GM12878 (cell line): Measurements from ENCODE around the gene MTFR1L. TPM values are rescaled to one million over a fixed set of nuclear protein-coding genes. Genes with fewer than 3 reads are reported as not detected.

Source experiments
- ATAC-seq: fragments of 200-7000 bp; cut with Tn5 transposase; 3 replicates; pipeline ENCODE4 v1.9.1; 2020; ENCODE audit warnings: mild to moderate bottlenecking, moderate library complexity
- BruUV-seq: library from RNA; stranded (reverse); fragments of 400-500 nt; replicated peaks from 2 replicates; lab custom pipeline; 2021; lab: Mats Ljungman, UMichigan
- CTCF ChIA-PET: fragments of 300-600 bp; sonication (Branson Sonifier 250); formaldehyde crosslinking; extraction: SDS; loops from one replicate; lab custom pipeline; 2021; ENCODE audit warnings: inconsistent platforms; lab: Yijun Ruan, JAX
- POLR2A ChIA-PET: fragments of 350-600 bp; formaldehyde crosslinking; extraction: SDS; loops from one replicate; lab custom pipeline; 2021; ENCODE audit warnings: inconsistent platforms; lab: Charles Lee
- RAD21 ChIA-PET: fragments of 300-600 bp; sonication (Branson Sonifier 250); formaldehyde crosslinking; loops from one replicate; lab custom pipeline; 2023; ENCODE audit warnings: antibody characterized with exemption; ENCODE audit not compliant: unreplicated experiment; lab: Charles Lee
- SMC1A ChIA-PET: fragments of 300-600 bp; sonication (Branson Sonifier 250); formaldehyde crosslinking; loops from one replicate; lab custom pipeline; 2023; ENCODE audit not compliant: unreplicated experiment, uncharacterized antibody; lab: Charles Lee
- DNase-seq: peaks from one replicate; pipeline ENCODE4 v3.0.0-alpha.2; 2011; ENCODE audit warnings: low read depth, low spot score
- FAIRE-seq: peaks from 3 replicates; lab custom pipeline; 2011; peaks lifted over from hg19 to GRCh38; lab: Jason Lieb, UNC
- H2AFZ ChIP-seq: 2 replicates; pipeline ENCODE4 v1.6.0; 2011; ENCODE audit warnings: low read depth, low read length, control low read depth; ENCODE audit not compliant: control insufficient read depth
- H3K27ac ChIP-seq: 2 replicates; pipeline ENCODE4 v1.5.1; 2011; ENCODE audit warnings: control low read depth; ENCODE audit not compliant: control insufficient read depth, insufficient read depth
- H3K27me3 ChIP-seq, 2 experiments: replicated peaks in 1 of 2; 2 replicates each; pipeline versions ENCODE4 v1.6.0 to v1.6.1; 2011; ENCODE audit warnings: low read length in 1 of 2; ENCODE audit not compliant: control insufficient read depth in 2 of 2, insufficient read depth in 2 of 2
- H3K36me3 ChIP-seq, 2 experiments: 2 replicates each; pipeline ENCODE4 v1.5.1; 2011; ENCODE audit warnings: low read length in 1 of 2; ENCODE audit not compliant: control insufficient read depth in 2 of 2, insufficient read depth in 2 of 2
- H3K4me1 ChIP-seq: 2 replicates; pipeline ENCODE4 v1.6.1; 2011; ENCODE audit warnings: mild to moderate bottlenecking, low read length, moderate library complexity, mixed read lengths; ENCODE audit not compliant: control insufficient read depth, insufficient read depth
- H3K4me2 ChIP-seq: 2 replicates; pipeline ENCODE4 v1.6.0; 2011; ENCODE audit warnings: control low read depth; ENCODE audit not compliant: control insufficient read depth, insufficient read depth
- H3K4me3 ChIP-seq: fragments of 200-600 bp; sonication (generic); 2 replicates; pipeline ENCODE4 v1.5.1; 2016
- H3K79me2 ChIP-seq: 2 replicates; pipeline ENCODE4 v1.6.0; 2011; ENCODE audit warnings: low read length; ENCODE audit not compliant: control insufficient read depth, insufficient read depth
- H3K9ac ChIP-seq: 2 replicates; pipeline ENCODE4 v1.8.0; 2011; ENCODE audit warnings: low read length, control low read depth, mixed read lengths; ENCODE audit not compliant: control insufficient read depth, insufficient read depth
- H3K9me3 ChIP-seq: replicated peaks from 3 replicates; pipeline ENCODE4 v1.5.1; 2011; ENCODE audit warnings: mild to moderate bottlenecking, low read length; ENCODE audit not compliant: control insufficient read depth, insufficient read depth
- H4K20me1 ChIP-seq: 2 replicates; pipeline ENCODE4 v1.6.0; 2011; ENCODE audit not compliant: control insufficient read depth, insufficient read depth
- BCL11A ChIP-seq: IDR thresholded peaks from 2 replicates; pipeline ENCODE4 v1.6.1; 2011; ENCODE audit warnings: low read depth, low read length
- BCLAF1 ChIP-seq: fragments of 450-650 bp; IDR thresholded peaks from 2 replicates; pipeline ENCODE4 v1.6.1; 2017; ENCODE audit warnings: antibody characterized with exemption, mild to moderate bottlenecking, moderate library complexity
- CBX3 ChIP-seq: fragments of 200-600 bp; sonication (generic); IDR thresholded peaks from 2 replicates; pipeline ENCODE4 v1.6.1; 2016; ENCODE audit warnings: low read depth, borderline replicate concordance
- CBX5 ChIP-seq: sonication (generic); IDR thresholded peaks from 2 replicates; pipeline ENCODE4 v1.6.1; 2016; ENCODE audit warnings: low read depth, moderate library complexity, mild to moderate bottlenecking, inconsistent platforms
- CHD2 ChIP-seq: IDR thresholded peaks from 2 replicates; pipeline ENCODE4 v1.6.1; 2011; ENCODE audit warnings: low read depth, low read length, improper control_type of control experiment, borderline replicate concordance
- CHD4 ChIP-seq: fragments of 200-600 bp; sonication (generic); IDR thresholded peaks from 2 replicates; pipeline ENCODE4 v1.6.1; 2016; ENCODE audit warnings: mild to moderate bottlenecking
- HDAC6 ChIP-seq: fragments of 200-600 bp; sonication (generic); IDR thresholded peaks from one replicate; pipeline ENCODE4 v1.8.0; 2017; ENCODE audit warnings: antibody characterized with exemption; ENCODE audit not compliant: unreplicated experiment
- IKZF2 ChIP-seq, 2 experiments: fragments of 450-650 bp; IDR thresholded peaks; 2 replicates each; pipeline ENCODE4 v1.6.1; 2017; ENCODE audit warnings: mild to moderate bottlenecking in 2 of 2, moderate library complexity in 2 of 2
- KAT2A ChIP-seq: conservative IDR thresholded peaks from 2 replicates; pipeline ENCODE4 v1.6.1; 2011; ENCODE audit warnings: low read depth, low read length; ENCODE audit not compliant: control insufficient read depth
- KDM1A ChIP-seq: fragments of 200-600 bp; sonication (generic); IDR thresholded peaks from 2 replicates; pipeline ENCODE4 v1.6.1; 2016; ENCODE audit warnings: borderline replicate concordance
- MYB ChIP-seq: fragments of 150-350 bp; IDR thresholded peaks from 2 replicates; pipeline ENCODE4 v1.6.1; 2014; ENCODE audit warnings: mild to moderate bottlenecking, low read depth, low read length, borderline replicate concordance
- PAX8 ChIP-seq: fragments of 450-650 bp; IDR thresholded peaks from 2 replicates; pipeline ENCODE4 v1.6.1; 2017; ENCODE audit warnings: mild to moderate bottlenecking, moderate library complexity
- SIN3A ChIP-seq: IDR thresholded peaks from 2 replicates; pipeline ENCODE4 v1.6.1; 2012; ENCODE audit warnings: low read depth, low read length, improper control_type of control experiment
- SIX5 ChIP-seq: IDR thresholded peaks from 2 replicates; pipeline ENCODE4 v1.6.1; 2011; ENCODE audit warnings: mild to moderate bottlenecking, low read depth, low read length, moderate library complexity; ENCODE audit not compliant: severe bottlenecking
- STAT1 ChIP-seq: fragments of 450-650 bp; conservative IDR thresholded peaks from 2 replicates; pipeline ENCODE4 v1.6.1; 2014; ENCODE audit warnings: antibody characterized with exemption, mild to moderate bottlenecking
- SUPT20H ChIP-seq: IDR thresholded peaks from 2 replicates; pipeline ENCODE4 v1.6.1; 2011; ENCODE audit warnings: low read depth, mild to moderate bottlenecking, low read length, moderate library complexity, borderline replicate concordance; ENCODE audit not compliant: control insufficient read depth
- ZNF217 ChIP-seq: fragments of 450-650 bp; IDR thresholded peaks from 2 replicates; pipeline ENCODE4 v1.6.1; 2017; ENCODE audit warnings: antibody characterized with exemption, mild to moderate bottlenecking
- ZNF384 ChIP-seq: IDR thresholded peaks from 2 replicates; pipeline ENCODE4 v1.6.1; 2012; ENCODE audit warnings: low read depth, mild to moderate bottlenecking, low read length, improper control_type of control experiment, borderline replicate concordance
- ZZZ3 ChIP-seq: IDR thresholded peaks from 2 replicates; pipeline ENCODE4 v1.6.1; 2011; ENCODE audit warnings: low read depth; ENCODE audit not compliant: control insufficient read depth, insufficient read length
- WGBS: methylation state at CpG from one replicate; pipeline ENCODE4 v1.1.6; 2016; ENCODE audit warnings: low lambda C conversion rate; ENCODE audit not compliant: insufficient replicate concordance, insufficient coverage; ENCODE audit errors: missing lambda C conversion rate; 5-methylcytosine and 5-hydroxymethylcytosine counted together
- in situ Hi-C: fragments of 300-500 bp; cut with MboI; formaldehyde crosslinking; loops from 9 replicates; pipeline ENCODE4 v1.14.3; 2018; ENCODE audit warnings: mixed read lengths
- intact Hi-C: fragments of 100-400 bp; cut with micrococcal nuclease; formaldehyde crosslinking; loops from one replicate; pipeline ENCODE4 v1.14.2; 2022; ENCODE audit not compliant: unreplicated experiment
- polyA plus RNA-seq, 11 experiments: library from polyadenylated mRNA; depleted of rRNA in 4 of 11; unstranded in 6 of 11; stranded (reverse) in 5 of 11; fragments of >200 nt; fragmentation: Nextera tagmentation in 4 of 11; fragmentation: Illumina TruSeq in 1 of 11; extraction: Ambion mirVana in 4 of 11; extraction: Trizol in 1 of 11; gene quantifications; 1 replicate in 1 of 11; 2 replicates in 10 of 11; pipeline versions ENCODE4 v1.2.1 to v1.2.3, GENCODE V29; 2011 to 2016; ENCODE audit warnings: inconsistent platforms in 2 of 11, missing spikeins in 2 of 11, low read depth in 1 of 11
- total RNA-seq, 4 experiments: library from RNA; depleted of rRNA in 3 of 4; stranded (reverse); fragments of >200 nt in 3 of 4; fragmentation: Illumina TruSeq in 1 of 4; extraction: Trizol in 1 of 4; gene quantifications; 2 replicates each; pipeline versions ENCODE4 v1.2.1 to v1.2.3, GENCODE V29; 2013 to 2021

The MTFR1L gene
- total and polyA plus RNA-seq, 10 of the 15 experiments (the other 5 are each of a cell fraction or from before 2014, with no cell fraction given), result 16.9 to 44.2 (median 30.3) TPM

DNA sequence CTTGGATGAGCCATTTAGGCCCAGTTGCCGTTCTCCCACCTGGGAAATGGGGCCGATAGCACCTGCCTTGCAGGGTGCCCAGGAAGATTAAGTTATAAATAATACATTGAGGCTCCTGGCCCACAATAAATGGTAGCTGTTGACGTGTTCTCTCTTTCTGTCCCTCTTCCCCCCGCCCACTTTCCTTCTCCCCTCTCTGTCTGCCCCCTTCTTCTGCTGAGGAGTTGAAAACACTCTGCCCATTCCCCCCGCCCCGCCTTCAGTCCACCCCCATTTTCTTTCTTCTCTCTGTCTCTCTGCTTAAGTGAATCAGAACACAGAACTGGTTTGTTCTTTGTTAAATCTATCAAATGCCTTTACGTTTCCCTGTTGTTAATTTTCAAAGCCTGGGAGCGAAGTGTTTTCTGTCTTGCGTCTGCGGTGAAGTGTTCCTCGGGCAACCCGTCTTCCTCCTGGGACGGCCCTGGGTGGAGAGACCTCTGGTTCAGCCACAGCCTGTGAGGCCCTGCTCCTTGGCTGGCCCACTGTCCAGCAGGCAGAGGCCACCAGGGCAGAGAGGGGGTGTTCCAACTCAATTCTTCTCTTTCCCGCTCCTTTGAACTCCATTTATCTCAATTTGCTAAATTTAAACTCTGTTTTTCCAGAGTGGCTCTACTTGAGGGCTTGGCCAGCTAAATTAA is 49.1 kb upstream of the MTFR1L start:
- Histone ChIP-seq H3K79me2 (no peaks in the 10 kb centered on the region), H4K20me1 (no peaks in the 10 kb centered on the region), H3K36me3 (no peaks in the 10 kb centered on the region), H3K4me2 (no peak overlapping the region), H3K9ac (no peak overlapping the region), H3K27ac (no peak overlapping the region), H3K4me3 (no peak overlapping the region), H3K27me3 (peaks cover 2 to 5% of the 10 kb centered on the region in 2 experiments; a peak in 1 of 4 replicates), H3K4me1 (peaks cover 13% of the 10 kb centered on the region), H2AFZ (no peak overlapping the region), H3K9me3 (no peaks in the 10 kb centered on the region)
- TF ChIP-seq MYB (no peak), CHD2 (no peak), CHD4 (no peak), IKZF2 (IDR thresholded peaks at IDR 0.05) (no peak), CBX3 (no peak), SIX5 (no peak), CBX5 (no peak), ZNF217 (no peak), BCL11A (no peak), SIN3A (no peak), ZZZ3 (no peak), SUPT20H (no peak), BCLAF1 (no peak), ZNF384 (no peak), STAT1 (no peak), HDAC6 (no peak), PAX8 (no peak), KDM1A (no peak), KAT2A (no peak)
- ChIA-PET RAD21 (no interaction called here), SMC1A (no interaction called here), POLR2A (interaction anchor here (0.5 kb wide), 1 partner anchor 207 kb away, joined by 5 read pairs; no protein-coding TSS in a partner anchor), CTCF (interaction anchor here (0.6 kb wide), 1 partner anchor 163 kb away, joined by 3 read pairs; no protein-coding TSS in a partner anchor)
- 46% methylated on average over 13 of the region's 14 CpGs for WGBS
- ATAC-seq (no peak), DNase-seq (no peak), FAIRE-seq (no peak)
- no TSS peak for BruUV-seq
- in situ Hi-C loops (no loop called here), intact Hi-C loops (no loop called here)
